Prostate gland (tissue), 2 donors: ENCODE results near the gene YPEL3. TPM values are rescaled to one million over a fixed set of nuclear protein-coding genes. Genes with fewer than 3 reads are reported as not detected.

Experiments
- DNase-seq: peaks from one replicate; pipeline ENCODE4 v3.0.0-alpha.2; 2019; ENCODE audit warnings: low spot score
- H3K27ac ChIP-seq, 2 donors: fragments of 200-600 bp; sonication (generic); 2 replicates each; pipeline ENCODE4 v1.5.1; 2017 to 2019
- H3K27me3 ChIP-seq: fragments of 200-600 bp; sonication (generic); replicated peaks from 2 replicates; pipeline ENCODE4 v1.5.1; 2019; ENCODE audit not compliant: insufficient read depth
- H3K36me3 ChIP-seq, 2 donors: fragments of 200-600 bp; sonication (generic); 1 replicate in 1 of 2; 2 replicates in 1 of 2; pipeline versions ENCODE4 v1.5.1 to v1.8.1; 2017 to 2019
- H3K4me1 ChIP-seq: fragments of 200-600 bp; sonication (generic); replicated peaks from 2 replicates; pipeline ENCODE4 v1.5.1; 2019
- H3K4me3 ChIP-seq, 2 donors: fragments of 200-600 bp; sonication (generic); 2 replicates each; pipeline ENCODE4 v1.5.1; 2017 to 2019
- H3K9me3 ChIP-seq: fragments of 200-600 bp; sonication (generic); 2 replicates; pipeline ENCODE4 v1.5.1; 2017
- POLR2A ChIP-seq: fragments of 450-650 bp; IDR thresholded peaks from one replicate; pipeline ENCODE4 v1.6.1; 2016; ENCODE audit warnings: antibody characterized with exemption, mild to moderate bottlenecking
- POLR2AphosphoS5 ChIP-seq: sonication (generic); formaldehyde crosslinking; IDR thresholded peaks from one replicate; pipeline ENCODE4 v1.6.1; 2017; ENCODE audit warnings: antibody characterized with exemption
- WGBS: methylation state at CpG from one replicate; pipeline ENCODE4 v1.1.5; 2018; 5-methylcytosine and 5-hydroxymethylcytosine counted together
- intact Hi-C: fragments of 100-400 bp; cut with DNase I; formaldehyde crosslinking; loops from one replicate; pipeline ENCODE4 v1.14.2; 2022
- total RNA-seq, 2 donors: library from RNA; depleted of rRNA; stranded (reverse); fragments of >200 nt; gene quantifications; one replicate each; pipeline ENCODE4 v1.1.0, GENCODE V29; 2016
- TF ChIP-seq, protein P1 (sequence below), 4 experiments: fragments of 200-600 bp in 2 of 4; fragments of 450-650 bp in 2 of 4; sonication (generic) in 2 of 4; IDR thresholded peaks; 1 replicate in 3 of 4; 2 replicates in 1 of 4; pipeline ENCODE4 v1.5.1; 2016 to 2019; ENCODE audit warnings: antibody characterized with exemption in 4 of 4, mild to moderate bottlenecking in 2 of 4, moderate library complexity in 2 of 4

The YPEL3 gene
- total RNA-seq, 2 donors from 2014 or later: 150 to 164 TPM

DNA sequence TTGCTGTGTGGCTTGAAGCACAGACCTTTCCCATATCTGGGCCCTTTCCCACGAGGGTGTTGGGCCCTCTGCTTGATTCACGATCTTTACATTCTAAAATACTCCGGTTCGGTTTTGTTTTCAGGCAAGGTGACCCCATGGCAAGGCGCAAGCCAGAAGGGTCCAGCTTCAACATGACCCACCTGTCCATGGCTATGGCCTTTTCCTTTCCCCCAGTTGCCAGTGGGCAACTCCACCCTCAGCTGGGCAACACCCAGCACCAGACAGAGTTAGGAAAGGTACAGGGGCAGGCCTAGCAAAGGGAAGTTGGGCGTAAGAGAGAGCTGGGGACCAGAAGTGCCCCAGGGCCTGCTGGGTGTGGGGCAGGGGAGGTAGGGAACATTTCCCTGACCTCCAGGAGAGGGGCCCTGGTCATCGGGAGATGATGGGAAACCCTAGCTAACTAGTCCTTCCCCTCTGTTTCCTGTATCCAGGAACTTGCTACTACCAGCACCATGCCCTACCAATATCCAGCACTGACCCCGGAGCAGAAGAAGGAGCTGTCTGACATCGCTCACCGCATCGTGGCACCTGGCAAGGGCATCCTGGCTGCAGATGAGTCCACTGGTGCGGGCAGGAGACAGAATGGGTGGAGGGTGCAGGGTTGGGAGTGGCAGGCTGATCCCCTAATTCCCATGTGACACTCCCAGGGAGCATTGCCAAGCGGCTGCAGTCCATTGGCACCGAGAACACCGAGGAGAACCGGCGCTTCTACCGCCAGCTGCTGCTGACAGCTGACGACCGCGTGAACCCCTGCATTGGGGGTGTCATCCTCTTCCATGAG lies 29.0 kb downstream of the YPEL3 start:
- intact Hi-C loops: loop anchor here (5.0 to 10.0 kb wide), 2 partner anchors 55 to 588 kb away; partner anchors contain the start of genes FBRS, MAPK3 and PRR14
- TF ChIP-seq POLR2AphosphoS5 (no peak), POLR2A (no peak)
- TF ChIP-seq, protein P1, sequence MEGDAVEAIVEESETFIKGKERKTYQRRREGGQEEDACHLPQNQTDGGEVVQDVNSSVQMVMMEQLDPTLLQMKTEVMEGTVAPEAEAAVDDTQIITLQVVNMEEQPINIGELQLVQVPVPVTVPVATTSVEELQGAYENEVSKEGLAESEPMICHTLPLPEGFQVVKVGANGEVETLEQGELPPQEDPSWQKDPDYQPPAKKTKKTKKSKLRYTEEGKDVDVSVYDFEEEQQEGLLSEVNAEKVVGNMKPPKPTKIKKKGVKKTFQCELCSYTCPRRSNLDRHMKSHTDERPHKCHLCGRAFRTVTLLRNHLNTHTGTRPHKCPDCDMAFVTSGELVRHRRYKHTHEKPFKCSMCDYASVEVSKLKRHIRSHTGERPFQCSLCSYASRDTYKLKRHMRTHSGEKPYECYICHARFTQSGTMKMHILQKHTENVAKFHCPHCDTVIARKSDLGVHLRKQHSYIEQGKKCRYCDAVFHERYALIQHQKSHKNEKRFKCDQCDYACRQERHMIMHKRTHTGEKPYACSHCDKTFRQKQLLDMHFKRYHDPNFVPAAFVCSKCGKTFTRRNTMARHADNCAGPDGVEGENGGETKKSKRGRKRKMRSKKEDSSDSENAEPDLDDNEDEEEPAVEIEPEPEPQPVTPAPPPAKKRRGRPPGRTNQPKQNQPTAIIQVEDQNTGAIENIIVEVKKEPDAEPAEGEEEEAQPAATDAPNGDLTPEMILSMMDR (IDR thresholded peaks at IDR 0.05): no peak
- H3K4me1 ChIP-seq: peaks cover 37% of the 10 kb centered on the region

DNA sequence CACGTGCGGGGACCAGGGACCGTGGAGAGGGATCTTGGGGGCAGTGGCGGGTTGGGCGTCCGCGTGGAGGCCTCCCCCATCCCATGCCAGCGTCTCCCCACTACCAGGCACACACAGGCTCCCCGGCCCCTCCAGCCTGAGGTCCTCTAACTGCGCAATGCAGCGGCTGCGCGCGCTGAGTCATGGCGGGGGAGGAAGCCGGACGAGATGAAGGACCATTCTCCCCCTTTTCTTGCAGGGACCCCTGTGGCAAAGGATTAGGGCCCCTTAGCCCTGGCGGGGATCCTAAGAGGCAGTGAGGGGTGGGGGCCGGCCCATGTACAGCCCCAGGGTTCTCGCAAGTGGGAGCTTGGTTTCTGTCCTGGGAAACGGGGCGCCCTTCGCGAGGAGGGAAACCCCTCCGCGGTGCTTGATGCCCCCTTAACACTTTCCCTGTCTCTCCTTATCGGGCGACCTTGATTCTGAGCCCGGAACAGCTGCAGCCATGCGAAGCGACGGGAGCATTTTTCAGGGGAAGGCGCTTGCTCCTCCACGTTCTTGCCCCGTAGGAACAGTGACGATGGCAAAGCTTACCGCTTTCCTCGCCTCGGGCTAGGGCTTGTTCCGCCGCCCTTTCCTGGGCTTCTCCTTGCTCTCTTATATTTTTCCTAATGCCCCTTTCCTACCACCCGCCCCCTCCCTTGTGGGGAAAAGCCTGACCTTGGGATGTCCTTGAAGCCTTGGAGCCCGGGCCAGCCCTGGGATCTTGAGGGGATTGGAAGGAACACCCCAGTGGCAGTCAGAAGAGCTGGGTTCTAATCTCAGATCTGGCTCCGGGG lies 29.9 kb downstream of the YPEL3 start:
- intact Hi-C loops: loop anchor here (5.0 to 10.0 kb wide), 2 partner anchors 56 to 589 kb away; partner anchors contain the start of genes FBRS, MAPK3 and PRR14
- peaks cover 14 to 24% of the 10 kb centered on the region in 2 donors for H3K36me3 ChIP-seq
- 1% methylated on average over 44 of the region's 44 CpGs for WGBS
- no peaks in the 10 kb centered on the region for H3K9me3 ChIP-seq
- H3K4me3 ChIP-seq: peak overlapping the region; percentile 86 to 98
- no peak for TF ChIP-seq POLR2AphosphoS5
- TF ChIP-seq POLR2A: no peak
- DNase-seq: no peak
- no peaks in the 10 kb centered on the region for H3K27me3 ChIP-seq
- H3K27ac ChIP-seq: peak overlapping the region; percentile 91 to 97
- peaks cover 37% of the 10 kb centered on the region for H3K4me1 ChIP-seq

More for the DNA sequence above, 29.0 kb downstream of the YPEL3 start:
- Histone ChIP-seq H3K36me3 (peaks cover 14 to 24% of the 10 kb centered on the region in 2 donors), H3K9me3 (no peaks in the 10 kb centered on the region), H3K27me3 (no peaks in the 10 kb centered on the region), H3K4me3 (peak overlapping the region; percentile 86 to 98), H3K27ac (peak overlapping the region; percentile 91 to 97)
- 18% methylated on average over 21 of the region's 21 CpGs for WGBS
- DNase-seq: no peak

DNA sequence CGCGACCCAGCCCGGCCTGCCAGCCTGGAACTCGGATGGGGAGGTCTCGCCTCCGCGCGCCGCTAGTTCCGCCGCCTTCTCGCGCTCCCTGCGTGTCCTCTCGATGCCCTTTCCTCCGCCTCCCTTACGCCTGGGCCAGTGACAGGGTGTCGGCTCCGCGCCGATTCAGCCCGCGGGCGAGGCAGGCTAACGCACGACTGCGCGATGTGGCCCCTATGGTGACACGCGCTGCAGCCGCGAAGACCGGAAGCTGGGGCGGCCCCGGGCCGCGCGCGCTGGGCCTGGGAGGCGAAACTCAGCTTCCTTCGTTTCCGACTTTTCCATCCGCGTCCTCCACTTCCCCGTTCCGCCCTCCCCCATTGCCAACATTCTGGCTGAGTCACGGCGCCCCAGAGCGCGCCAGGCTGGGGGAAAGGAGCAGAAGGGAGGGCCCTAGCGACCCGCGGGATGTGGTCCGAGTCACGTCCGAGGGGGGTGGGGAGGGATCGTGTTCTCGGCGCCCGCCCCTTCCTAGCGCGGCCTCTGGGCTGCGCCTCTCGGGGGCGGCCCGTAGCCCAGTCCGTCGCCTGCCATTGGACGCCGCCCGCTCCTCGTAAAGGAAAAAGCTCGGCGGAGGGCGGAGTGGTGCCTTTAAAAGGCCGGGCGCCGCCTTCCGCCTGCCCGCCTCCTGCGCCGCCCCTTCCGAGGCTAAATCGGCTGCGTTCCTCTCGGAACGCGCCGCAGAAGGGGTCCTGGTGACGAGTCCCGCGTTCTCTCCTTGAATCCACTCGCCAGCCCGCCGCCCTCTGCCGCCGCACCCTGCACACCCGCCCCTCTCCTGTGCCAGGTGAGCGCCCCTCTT lies 30.7 kb downstream of the YPEL3 start, which contains the start of gene ALDOA:
TSS of gene ALDOA (plus strand) at position 659 of the 841 bp plus-strand sequence. CDS start 1,138 bp downstream, outside the sequence.
- peaks cover 43% of the 10 kb centered on the region for H3K4me1 ChIP-seq
- intact Hi-C loops: loop anchor here (5.0 to 10.0 kb wide), 2 partner anchors 57 to 589 kb away; partner anchors contain the start of genes FBRS, MAPK3 and PRR14

DNA sequence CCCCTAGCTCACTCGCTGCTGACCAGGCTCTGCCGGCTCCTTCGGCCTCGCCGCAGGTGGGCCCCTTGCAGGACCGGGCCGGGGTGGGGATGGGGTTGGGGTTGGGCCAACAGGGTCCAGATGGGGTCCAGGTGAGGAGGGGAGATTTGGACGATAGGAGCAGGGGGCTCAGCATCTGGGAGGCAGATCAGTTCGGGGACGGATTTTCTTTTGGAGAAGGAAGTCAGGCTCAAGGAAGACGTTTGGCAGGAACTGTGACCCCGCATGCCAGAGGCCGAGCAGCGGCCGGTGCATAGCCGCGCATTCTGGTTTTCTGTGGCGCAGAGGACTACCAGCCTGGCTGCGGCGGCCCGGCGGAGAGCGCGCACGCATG lies 31.3 kb downstream of the YPEL3 start:
- whole genome bisulfite sequencing: 0% methylated on average over 25 of the region's 25 CpGs
- DNase-seq: no peak
- H3K4me1 ChIP-seq: peaks cover 40% of the 10 kb centered on the region
- no peaks in the 10 kb centered on the region for H3K27me3 ChIP-seq
- H3K9me3 ChIP-seq: no peaks in the 10 kb centered on the region
- peak overlapping the region; percentile 91 to 97 for H3K27ac ChIP-seq
- intact Hi-C loops: loop anchor here (5.0 to 10.0 kb wide), 2 partner anchors 58 to 590 kb away; partner anchors contain the start of genes FBRS, MAPK3 and PRR14
- H3K4me3 ChIP-seq: peak overlapping the region; percentile 86 to 98
- no peak for TF ChIP-seq POLR2AphosphoS5
- TF ChIP-seq, protein P1 (IDR thresholded peaks at IDR 0.05): no peak
- no peak for TF ChIP-seq POLR2A
- H3K36me3 ChIP-seq: peaks cover 10 to 19% of the 10 kb centered on the region in 2 donors

More for the DNA sequence above, 30.7 kb downstream of the YPEL3 start, which contains the start of gene ALDOA:
- Histone ChIP-seq H3K36me3 (peaks cover 14 to 24% of the 10 kb centered on the region in 2 donors), H3K27me3 (no peaks in the 10 kb centered on the region), H3K9me3 (no peaks in the 10 kb centered on the region), H3K27ac (peak within 1 kb of the TSS; percentile 91 to 97), H3K4me3 (peak within 1 kb of the TSS; percentile 86 to 98)
- TF ChIP-seq POLR2A: peak; percentile 99
- TF ChIP-seq, protein P1 (IDR thresholded peaks at IDR 0.05): peak in 2 of 4 experiments; percentile 2 to 17
- TF ChIP-seq POLR2AphosphoS5: peak; percentile 95
- WGBS: under 1% methylated on average over 94 of the region's 99 CpGs
- DNase-seq: peak; percentile 98
